PC-9 (cell line): Measurements from ENCODE around the gene PRLH. TPM values are rescaled to one million over a fixed set of nuclear protein-coding genes. Genes with fewer than 3 reads are reported as not detected.

Experiments used
- BruUV-seq: library from RNA; stranded (reverse); fragments of 400-500 nt; replicated peaks from 2 replicates; lab custom pipeline; 2021; lab: Mats Ljungman, UMichigan
- CTCF ChIA-PET: fragments of 300-600 bp; sonication (Branson Sonifier 250); formaldehyde crosslinking; loops from one replicate; lab custom pipeline; 2022; ENCODE audit warnings: antibody characterized with exemption; lab: Charles Lee
- POLR2A ChIA-PET: fragments of 300-600 bp; sonication (Branson Sonifier 250); formaldehyde crosslinking; loops from one replicate; lab custom pipeline; 2022; ENCODE audit warnings: antibody characterized with exemption; ENCODE audit not compliant: unreplicated experiment; lab: Charles Lee
- DNase-seq, 2 experiments: peaks; one replicate each; pipeline versions ENCODE4 v3.0.0 to v3.0.0-alpha.2; 2015 to 2022; ENCODE audit warnings: mixed read lengths in 1 of 2
- H2AFZ ChIP-seq: fragments of 200-600 bp; sonication (generic); 2 replicates; pipeline ENCODE4 v1.8.1; 2017; ENCODE audit warnings: antibody characterized with exemption
- H3F3A ChIP-seq: fragments of 200-600 bp; sonication (generic); 2 replicates; pipeline ENCODE4 v1.8.1; 2017; ENCODE audit warnings: antibody characterized with exemption, mild to moderate bottlenecking, low read depth; ENCODE audit not compliant: insufficient read depth
- H3K27ac ChIP-seq: fragments of 200-600 bp; sonication (generic); 2 replicates; pipeline ENCODE4 v1.6.1; 2016; ENCODE audit warnings: mixed run types
- H3K27me3 ChIP-seq: fragments of 200-600 bp; sonication (generic); 2 replicates; pipeline ENCODE4 v1.6.1; 2016; ENCODE audit warnings: low read depth, mixed run types; ENCODE audit not compliant: insufficient read depth
- H3K36me3 ChIP-seq: fragments of 200-600 bp; sonication (generic); 2 replicates; pipeline ENCODE4 v1.6.1; 2016; ENCODE audit warnings: low read depth, mixed run types
- H3K4me1 ChIP-seq: fragments of 200-600 bp; sonication (generic); replicated peaks from 2 replicates; pipeline ENCODE4 v1.6.1; 2016; ENCODE audit warnings: mixed run types; ENCODE audit not compliant: insufficient read depth
- H3K4me2 ChIP-seq: fragments of 200-600 bp; sonication (generic); 2 replicates; pipeline ENCODE4 v1.6.1; 2017; ENCODE audit warnings: mixed run types
- H3K4me3 ChIP-seq: fragments of 200-600 bp; sonication (generic); 2 replicates; pipeline ENCODE4 v1.6.1; 2016; ENCODE audit warnings: mixed run types
- H3K79me2 ChIP-seq: fragments of 200-600 bp; sonication (generic); 2 replicates; pipeline ENCODE4 v1.6.1; 2017; ENCODE audit warnings: low read depth, mixed run types
- H3K9me2 ChIP-seq: fragments of 200-600 bp; sonication (generic); 2 replicates; pipeline ENCODE4 v1.8.1; 2017; ENCODE audit warnings: mild to moderate bottlenecking; ENCODE audit not compliant: insufficient read depth
- H3K9me3 ChIP-seq: fragments of 200-600 bp; sonication (generic); 2 replicates; pipeline ENCODE4 v1.8.1; 2016; ENCODE audit warnings: low read depth; ENCODE audit not compliant: insufficient read depth
- H4K20me1 ChIP-seq: fragments of 200-600 bp; sonication (generic); 2 replicates; pipeline ENCODE4 v1.8.1; 2017; ENCODE audit not compliant: insufficient read depth
- EZH2 ChIP-seq: fragments of 200-600 bp; sonication (generic); IDR thresholded peaks from 2 replicates; pipeline ENCODE4 v1.8.0; 2017; ENCODE audit warnings: antibody characterized with exemption, low read depth
- intact Hi-C: fragments of 100-400 bp; cut with micrococcal nuclease; formaldehyde crosslinking; loops from one replicate; pipeline ENCODE4 v1.10.0; 2022; ENCODE audit not compliant: unreplicated experiment
- total RNA-seq: library from RNA; stranded (reverse); gene quantifications from 2 replicates; pipeline ENCODE4 v1.2.3, GENCODE V29; 2021
- TF ChIP-seq, protein P1 (sequence below): fragments of 200-600 bp; sonication (generic); conservative IDR thresholded peaks from 2 replicates; pipeline ENCODE4 v1.6.1; 2017; ENCODE audit warnings: mixed run types, antibody characterized with exemption, mild to moderate bottlenecking, moderate library complexity

Gene PRLH
- total RNA-seq, 1 experiment from 2014 or later, result not detected

DNA sequence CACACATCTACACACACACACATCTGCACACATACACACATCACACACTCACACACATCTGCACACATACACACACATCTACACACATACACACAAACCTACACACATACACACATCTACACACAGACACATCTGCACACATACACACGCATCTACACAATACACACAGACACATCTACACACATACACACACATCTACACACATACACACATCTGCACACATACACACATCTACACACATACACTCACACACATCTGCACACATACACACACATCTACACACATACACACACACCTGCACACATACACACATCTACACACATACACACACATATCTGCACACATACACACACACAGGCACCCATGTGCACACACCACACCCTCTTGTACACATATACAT is 400 bp upstream of the PRLH start:
- H3F3A ChIP-seq, result peaks cover 4% of the 10 kb centered on the region; the same call in 1 of the 2 replicates
- H3K27ac ChIP-seq, result no peak overlapping the region
- no peaks in the 10 kb centered on the region for H3K9me2 ChIP-seq
- H3K4me2 ChIP-seq, result no peak overlapping the region
- BruUV-seq, result no TSS peak
- H3K4me1 ChIP-seq, result no peaks in the 10 kb centered on the region
- intact Hi-C loops, result no loop called here
- no peaks in the 10 kb centered on the region for H3K79me2 ChIP-seq
- H3K9me3 ChIP-seq, result no peaks in the 10 kb centered on the region
- ChIA-PET CTCF (no interaction called here), POLR2A (no interaction called here)
- H2AFZ ChIP-seq, result no peak overlapping the region
- H3K4me3 ChIP-seq, result no peak overlapping the region
- TF ChIP-seq, protein P1, sequence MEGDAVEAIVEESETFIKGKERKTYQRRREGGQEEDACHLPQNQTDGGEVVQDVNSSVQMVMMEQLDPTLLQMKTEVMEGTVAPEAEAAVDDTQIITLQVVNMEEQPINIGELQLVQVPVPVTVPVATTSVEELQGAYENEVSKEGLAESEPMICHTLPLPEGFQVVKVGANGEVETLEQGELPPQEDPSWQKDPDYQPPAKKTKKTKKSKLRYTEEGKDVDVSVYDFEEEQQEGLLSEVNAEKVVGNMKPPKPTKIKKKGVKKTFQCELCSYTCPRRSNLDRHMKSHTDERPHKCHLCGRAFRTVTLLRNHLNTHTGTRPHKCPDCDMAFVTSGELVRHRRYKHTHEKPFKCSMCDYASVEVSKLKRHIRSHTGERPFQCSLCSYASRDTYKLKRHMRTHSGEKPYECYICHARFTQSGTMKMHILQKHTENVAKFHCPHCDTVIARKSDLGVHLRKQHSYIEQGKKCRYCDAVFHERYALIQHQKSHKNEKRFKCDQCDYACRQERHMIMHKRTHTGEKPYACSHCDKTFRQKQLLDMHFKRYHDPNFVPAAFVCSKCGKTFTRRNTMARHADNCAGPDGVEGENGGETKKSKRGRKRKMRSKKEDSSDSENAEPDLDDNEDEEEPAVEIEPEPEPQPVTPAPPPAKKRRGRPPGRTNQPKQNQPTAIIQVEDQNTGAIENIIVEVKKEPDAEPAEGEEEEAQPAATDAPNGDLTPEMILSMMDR, result no peak
- TF ChIP-seq EZH2, result no peak
- H4K20me1 ChIP-seq, result no peaks in the 10 kb centered on the region
- H3K27me3 ChIP-seq, result peaks cover 16% of the 10 kb centered on the region
- no peak for DNase-seq
- no peaks in the 10 kb centered on the region for H3K36me3 ChIP-seq

DNA sequence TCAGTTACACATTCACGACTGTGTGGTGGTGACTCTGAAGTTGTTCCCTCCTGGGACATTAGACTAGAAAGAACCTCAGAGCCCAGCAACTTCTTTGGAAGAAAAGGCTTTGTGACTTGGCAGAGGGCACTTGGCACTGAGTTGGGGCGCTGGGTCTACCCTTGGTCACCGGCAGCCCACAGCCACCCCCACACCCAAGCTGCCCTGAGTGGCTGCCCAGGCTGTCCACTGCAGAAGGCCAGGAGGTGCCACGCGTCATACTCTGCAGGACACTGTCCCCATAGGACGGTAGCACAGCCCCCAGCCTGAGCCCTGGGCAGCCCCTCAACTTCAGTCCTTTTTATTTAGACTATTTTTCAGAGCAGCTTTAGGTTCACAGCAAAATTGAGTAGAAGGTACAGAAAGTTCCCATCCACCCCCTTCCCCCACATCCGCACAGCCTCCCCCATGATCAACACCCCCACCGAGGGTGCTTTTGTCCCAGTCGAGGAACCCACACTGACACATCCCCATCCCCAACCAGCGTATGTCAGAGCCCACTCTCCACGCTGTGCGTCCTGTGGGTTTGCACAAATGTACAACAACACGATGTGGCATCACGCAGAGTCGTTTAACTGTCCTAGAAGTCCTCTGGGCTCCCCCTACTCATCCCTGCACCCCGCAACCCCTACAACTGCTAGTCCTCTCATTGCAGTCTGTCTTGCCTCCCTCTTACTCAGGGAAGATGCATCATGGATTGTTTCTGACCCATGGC is 1.1 kb downstream of the PRLH start:
- H3K9me3 ChIP-seq, result no peaks in the 10 kb centered on the region
- H3K4me1 ChIP-seq, result peaks cover 4% of the 10 kb centered on the region; the same call in 1 of the 2 replicates
- no peak overlapping the region for H3K27ac ChIP-seq
- H3K27me3 ChIP-seq, result peaks cover 16% of the 10 kb centered on the region
- no peaks in the 10 kb centered on the region for H3K36me3 ChIP-seq
- POLR2A ChIA-PET, result no interaction called here
- CTCF ChIA-PET, result interaction anchor here (0.6 kb wide), 2 partner anchors 80 to 207 kb away, joined by 6 to 7 read pairs; no protein-coding TSS in a partner anchor
- H2AFZ ChIP-seq, result no peak overlapping the region
- peaks cover 4% of the 10 kb centered on the region; the same call in 1 of the 2 replicates for H3F3A ChIP-seq
- no peaks in the 10 kb centered on the region for H3K79me2 ChIP-seq
- no peak for TF ChIP-seq EZH2
- TF ChIP-seq, protein P1, result no peak
- no peak overlapping the region for H3K4me3 ChIP-seq
- intact Hi-C loops, result no loop called here
- no peak for DNase-seq
- no peak overlapping the region for H3K4me2 ChIP-seq
- no peaks in the 10 kb centered on the region for H3K9me2 ChIP-seq
- no peaks in the 10 kb centered on the region for H4K20me1 ChIP-seq
- no TSS peak for BruUV-seq

DNA sequence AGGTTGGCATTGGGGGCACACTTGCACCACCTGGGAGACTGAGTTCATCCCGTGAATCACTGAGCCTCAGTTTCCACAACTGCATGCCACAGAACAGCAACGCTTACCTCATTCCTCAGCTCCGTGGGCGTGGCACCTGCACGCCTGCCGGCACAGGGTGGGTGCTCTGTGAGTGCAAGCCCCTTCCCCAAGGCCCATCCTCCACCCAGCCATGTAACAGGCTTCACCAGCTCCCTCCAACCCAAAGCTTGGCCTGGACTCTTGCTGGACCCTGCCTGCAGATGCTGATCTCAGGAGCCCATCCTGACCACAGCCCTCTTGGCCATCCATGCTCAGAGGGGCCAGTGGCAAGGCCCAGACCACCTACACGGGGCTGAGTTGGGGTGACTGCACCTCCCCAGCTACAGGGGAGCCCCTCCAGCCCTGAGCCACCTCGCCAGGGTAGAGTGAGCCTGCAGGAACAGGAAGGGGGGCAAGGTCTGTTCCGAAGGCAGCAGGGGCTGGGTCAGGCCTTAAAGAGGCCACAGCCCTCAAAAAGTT is 1.8 kb downstream of the PRLH start:
- H3K9me2 ChIP-seq, result no peaks in the 10 kb centered on the region

More for the DNA sequence above, 1.8 kb downstream of the PRLH start:
- no TSS peak for BruUV-seq
- Histone ChIP-seq H3K9me3 (no peaks in the 10 kb centered on the region), H3K27ac (no peak overlapping the region), H3K36me3 (no peaks in the 10 kb centered on the region), H3K4me2 (no peak overlapping the region), H3K4me1 (peaks cover 5% of the 10 kb centered on the region; the same call in 1 of the 2 replicates), H4K20me1 (no peaks in the 10 kb centered on the region), H3F3A (peaks cover 6% of the 10 kb centered on the region; the same call in 1 of the 2 replicates), H3K27me3 (peaks cover 16% of the 10 kb centered on the region), H3K4me3 (no peak overlapping the region), H3K79me2 (no peaks in the 10 kb centered on the region), H2AFZ (no peak overlapping the region)
- no peak for DNase-seq
- POLR2A ChIA-PET, result no interaction called here
- TF ChIP-seq, protein P1, result no peak
- no peak for TF ChIP-seq EZH2
- intact Hi-C loops, result no loop called here
- CTCF ChIA-PET, result no interaction called here
